Astrocyte of the spinal cord (primary cell): ENCODE measurements around the gene TMEM86B.

Experiments
- DNase-seq: peaks from one replicate; pipeline ENCODE4 v3.0.0; 2011; ENCODE audit warnings: low read depth, low spot score
- H3K4me3 ChIP-seq: 2 replicates; pipeline ENCODE4 v1.5.1; 2011; ENCODE audit warnings: low read depth, mild to moderate bottlenecking, low read length, moderate library complexity
- CTCF ChIP-seq: IDR thresholded peaks from 2 replicates; pipeline ENCODE4 v1.5.1; 2012; ENCODE audit warnings: low read depth, mild to moderate bottlenecking, low read length, inconsistent platforms
- in situ Hi-C: cut with HindIII; loops from 2 replicates; pipeline ENCODE4 v1.10.0; 2017; ENCODE audit warnings: low sequenced_read_pairs

Gene TMEM86B

GRCh38 chr19:55223291-55224037 lies 5.1 kb downstream of the TMEM86B start:
- in situ Hi-C loops, result no loop called here

GRCh38 chr19:55220525-55220924 lies 8.0 kb downstream of the TMEM86B start:
- no peak for TF ChIP-seq CTCF
- in situ Hi-C loops, result no loop called here
- no peak overlapping the region for H3K4me3 ChIP-seq
- no peak for DNase-seq

More at GRCh38 chr19:55223291-55224037, 5.1 kb downstream of the TMEM86B start:
- H3K4me3 ChIP-seq, result no peak overlapping the region
- no peak for DNase-seq
- no peak for TF ChIP-seq CTCF

GRCh38 chr19:55216461-55217198 lies 11.9 kb downstream of the TMEM86B start:
- in situ Hi-C loops, result no loop called here
- peak; percentile 12 for TF ChIP-seq CTCF
- peak; percentile 99 for DNase-seq
- peak overlapping the region; percentile 44 for H3K4me3 ChIP-seq

- no peak for TF ChIP-seq CTCF
- in situ Hi-C loops, result no loop called here
- no peak for DNase-seq
- H3K4me3 ChIP-seq, result no peak overlapping the region
These were observed 15.0 kb downstream of the TMEM86B start for GRCh38 chr19:55213547-55213946.

- in situ Hi-C loops, result no loop called here
- TF ChIP-seq CTCF, result peak; percentile 24
- no peak overlapping the region for H3K4me3 ChIP-seq
- DNase-seq, result no peak
These were observed 16.1 kb downstream of the TMEM86B start for GRCh38 chr19:55212447-55212846.

GRCh38 chr19:55209693-55210472 lies 18.7 kb downstream of the TMEM86B start:
- in situ Hi-C loops, result no loop called here
- no peak overlapping the region for H3K4me3 ChIP-seq
- peak; percentile 92 for DNase-seq
- no peak for TF ChIP-seq CTCF
